ELF-1 (cell line): ENCODE measurements around the gene FBH1.
"Not testable (repeated sequence)": the region's sequence is repeated elsewhere in the genome, so short reads cannot be mapped to it uniquely, and the experiment has no call there.

Experiments used
- DNase-seq: peaks from one replicate; pipeline ENCODE4 v3.0.0-alpha.2; 2016; ENCODE audit warnings: low read depth, low spot score

FBH1 gene

GRCh38 chr10:5876181-5876768, 13.8 kb upstream of the FBH1 start:
- no peak for DNase-seq

- DNase-seq = not testable (repeated sequence)
Measured at GRCh38 chr10:5877041-5877440, 13.0 kb upstream of the FBH1 start.

GRCh38 chr10:5882961-5883360, 7.1 kb upstream of the FBH1 start:
- no peak for DNase-seq

GRCh38 chr10:5885619-5886018, 4.4 kb upstream of the FBH1 start:
- DNase-seq = no peak

GRCh38 chr10:5887029-5887428, 3.0 kb upstream of the FBH1 start:
- no peak for DNase-seq

GRCh38 chr10:5887641-5888040, 2.4 kb upstream of the FBH1 start:
- DNase-seq = no peak

GRCh38 chr10:5888351-5888750, 1.7 kb upstream of the FBH1 start:
- no peak for DNase-seq

GRCh38 chr10:5888843-5889623, 1.0 kb upstream of the FBH1 start:
- peak; percentile 71 for DNase-seq

GRCh38 chr10:5890452-5890915, 441 bp downstream of the FBH1 start:
- peak; percentile 40 for DNase-seq

GRCh38 chr10:5891009-5891408, 966 bp downstream of the FBH1 start:
- no peak for DNase-seq

GRCh38 chr10:5892007-5892406, 2.0 kb downstream of the FBH1 start:
- no peak for DNase-seq

GRCh38 chr10:5893321-5893720, 3.3 kb downstream of the FBH1 start:
- DNase-seq = no peak

GRCh38 chr10:5894403-5894802, 4.4 kb downstream of the FBH1 start:
- no peak for DNase-seq

- no peak for DNase-seq
Measured at GRCh38 chr10:5894873-5895272, 4.8 kb downstream of the FBH1 start.

GRCh38 chr10:5895365-5895764, 5.3 kb downstream of the FBH1 start:
- no peak for DNase-seq

- no peak for DNase-seq
Measured at GRCh38 chr10:5895804-5896203, 5.8 kb downstream of the FBH1 start.

- DNase-seq = no peak
Measured at GRCh38 chr10:5896208-5897052, 6.4 kb downstream of the FBH1 start.

- DNase-seq = no peak
Measured at GRCh38 chr10:5897053-5897340, 7.0 kb downstream of the FBH1 start.

GRCh38 chr10:5897504-5897903, 7.5 kb downstream of the FBH1 start:
- no peak for DNase-seq

- no peak for DNase-seq
Measured at GRCh38 chr10:5898163-5898562, 8.1 kb downstream of the FBH1 start.

GRCh38 chr10:5900247-5900646, 10.2 kb downstream of the FBH1 start:
- DNase-seq = no peak

- DNase-seq = no peak
Measured at GRCh38 chr10:5902511-5903274, 12.7 kb downstream of the FBH1 start.
